Activated CD4-positive, alpha-beta T cell treated with anti-CD3 and anti-CD28 coated beads, Interleukin-10, Interleukin-2, amounts not matched to agents 100 ng/mL and 50 ng/mL, durations not matched to agents 16 hours and 8 hours (primary cell): ENCODE data around the gene TTLL7.
"Not testable (repeated sequence)": the region's sequence is repeated elsewhere in the genome, so short reads cannot be mapped to it uniquely, and the experiment has no call there.

Experiments used
- DNase-seq: peaks from one replicate; pipeline ENCODE4 v3.0.0-alpha.2; 2020

The TTLL7 gene

DNA sequence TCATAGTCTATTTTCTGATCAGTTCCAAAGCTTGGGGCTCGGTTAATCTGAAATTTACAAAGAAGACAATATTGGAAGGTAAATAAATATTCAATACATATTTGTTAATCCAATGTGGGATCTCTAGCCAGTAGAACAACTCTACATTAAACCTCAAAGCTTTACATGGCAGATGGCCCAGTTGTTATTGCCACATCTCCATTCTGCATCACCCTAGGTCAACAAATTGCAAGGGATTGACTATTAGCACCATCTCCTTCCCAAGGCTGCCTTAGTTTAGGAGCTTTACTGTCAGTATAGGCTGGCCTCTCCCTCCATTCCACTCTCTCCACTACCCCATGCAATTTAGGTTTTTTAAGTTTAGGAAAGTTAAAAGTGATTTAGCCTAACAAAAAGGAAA is 69.7 kb downstream of the TTLL7 start:
- DNase-seq, result no peak

DNA sequence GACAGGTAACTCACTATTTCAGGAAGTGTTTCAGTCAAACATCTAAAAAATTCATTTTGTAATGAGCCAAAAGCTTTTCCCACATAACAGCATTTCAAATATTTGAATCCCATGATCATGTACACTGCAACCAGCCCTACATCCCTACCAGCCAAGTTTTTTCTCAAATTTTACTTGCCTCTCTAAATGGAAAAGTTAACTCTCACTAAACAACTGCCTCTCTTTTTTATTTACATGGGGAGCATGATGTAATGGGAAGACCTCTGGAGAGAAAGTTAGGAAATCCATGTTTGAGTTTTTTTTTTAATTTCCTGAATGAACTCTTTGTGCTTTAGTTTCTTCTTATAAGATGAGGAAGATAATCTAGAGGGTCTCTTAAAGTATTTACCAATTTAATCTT is 70.5 kb downstream of the TTLL7 start:
- no peak for DNase-seq

DNA sequence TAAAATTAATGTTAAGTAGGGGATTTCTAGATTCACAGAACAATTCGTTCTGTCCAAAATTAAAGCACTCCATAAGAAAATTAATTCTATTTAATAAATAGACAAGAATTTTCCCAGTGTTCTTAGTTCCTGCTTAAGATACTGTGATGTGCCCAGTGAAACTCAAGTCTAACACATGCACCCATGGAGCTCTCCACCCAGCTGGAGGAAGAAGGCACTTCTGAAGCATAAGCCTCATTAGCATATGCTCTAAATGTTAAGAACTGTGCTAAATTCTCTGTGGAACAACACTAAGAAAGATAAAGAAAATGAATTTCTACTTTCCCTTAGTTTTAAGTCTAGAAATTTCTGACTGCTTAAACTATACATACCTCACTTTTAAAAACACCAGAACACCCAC is 71.2 kb downstream of the TTLL7 start:
- no peak for DNase-seq

DNA sequence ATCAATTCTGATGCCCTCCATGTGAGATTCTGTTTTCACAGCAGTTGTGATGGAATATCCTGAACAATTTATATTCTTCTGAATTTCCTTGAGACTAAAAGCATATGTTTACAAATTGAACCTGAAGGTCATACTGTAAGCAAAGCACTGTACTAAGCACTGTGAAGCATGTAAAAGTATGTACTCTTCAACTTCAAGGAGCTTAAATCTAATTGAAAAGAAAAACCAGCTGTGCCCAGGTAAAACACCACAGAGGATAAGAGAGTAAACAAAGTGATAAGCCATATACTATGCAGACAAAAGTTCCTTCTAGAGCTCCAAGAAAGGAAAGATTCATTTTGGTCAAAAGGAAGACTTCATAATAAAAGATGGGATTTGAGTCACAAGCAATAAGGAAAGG is 71.9 kb downstream of the TTLL7 start:
- no peak for DNase-seq

DNA sequence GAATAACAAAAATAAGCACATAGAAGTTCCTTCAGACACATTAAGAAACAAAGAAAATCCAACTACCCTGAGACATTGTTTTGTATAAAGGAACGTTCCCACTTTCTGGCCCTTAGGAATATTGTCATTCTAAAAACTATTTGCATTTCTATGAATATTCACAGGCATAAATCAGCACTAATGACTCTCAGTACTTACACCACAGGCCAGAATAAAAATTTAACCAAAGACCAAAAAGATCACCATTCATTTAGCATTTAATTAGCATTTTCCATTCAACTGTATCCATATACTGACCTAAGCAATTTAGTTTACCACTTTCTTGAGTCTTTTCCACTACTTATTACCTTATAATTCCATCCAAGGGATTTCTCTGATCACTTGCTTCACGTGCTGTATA is 75.4 kb downstream of the TTLL7 start:
- DNase-seq, result no peak

DNA sequence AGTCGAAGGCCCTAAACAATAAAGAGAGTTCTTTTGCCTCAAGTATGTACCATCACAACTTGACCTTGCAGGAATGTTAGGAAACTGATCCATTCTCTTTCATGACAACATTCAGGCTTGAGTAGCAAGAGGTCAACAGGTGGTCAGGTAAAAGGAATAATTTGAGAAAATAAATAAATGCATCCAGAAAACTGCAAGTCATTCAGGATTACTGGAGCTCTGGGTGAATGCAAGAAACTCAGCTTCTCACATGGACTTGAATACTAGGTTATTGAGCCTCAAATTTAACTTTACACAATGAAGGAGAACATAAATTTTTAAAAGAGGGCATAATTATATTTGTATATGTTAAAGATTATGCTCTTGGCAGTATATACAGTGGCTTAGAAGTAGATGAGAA is 76.5 kb downstream of the TTLL7 start:
- DNase-seq, result no peak

DNA sequence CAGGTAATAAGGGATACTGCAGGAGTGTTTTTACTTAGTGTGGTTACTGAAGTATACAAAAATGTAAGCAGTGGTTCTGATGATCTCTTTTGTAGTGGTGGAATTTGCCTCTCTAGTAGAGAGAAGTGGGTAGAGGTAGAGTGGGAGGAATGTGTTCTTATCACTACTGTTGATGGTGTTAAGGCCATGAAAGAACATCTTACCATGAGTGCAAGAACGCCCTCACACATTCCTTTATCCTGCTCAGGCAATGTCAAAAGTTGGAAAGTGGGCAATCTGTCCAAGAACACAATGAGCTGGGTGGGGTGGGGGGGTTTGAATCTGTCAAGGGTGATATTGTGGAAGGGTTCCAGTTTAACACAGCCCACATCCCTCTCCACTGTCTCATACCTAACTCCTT is 78.6 kb downstream of the TTLL7 start:
- no peak for DNase-seq

DNA sequence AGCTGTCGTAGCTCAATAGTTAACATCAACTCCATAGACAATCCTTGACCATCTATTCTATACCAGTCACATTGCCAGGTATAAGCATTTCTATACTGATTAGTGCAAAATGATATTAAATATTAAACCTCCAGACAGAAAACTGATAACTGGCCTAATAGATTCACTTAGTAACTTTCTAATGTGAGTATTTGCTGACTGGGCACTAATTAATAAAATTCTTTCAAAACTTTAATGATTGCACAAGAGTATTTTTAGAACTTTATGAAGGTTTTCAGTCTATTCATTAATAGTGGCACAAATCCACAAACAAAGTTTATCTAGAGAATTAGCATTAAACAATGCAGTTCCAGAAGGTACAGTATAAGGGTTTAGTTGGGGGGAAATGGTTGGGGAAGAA is 79.1 kb downstream of the TTLL7 start:
- no peak for DNase-seq

DNA sequence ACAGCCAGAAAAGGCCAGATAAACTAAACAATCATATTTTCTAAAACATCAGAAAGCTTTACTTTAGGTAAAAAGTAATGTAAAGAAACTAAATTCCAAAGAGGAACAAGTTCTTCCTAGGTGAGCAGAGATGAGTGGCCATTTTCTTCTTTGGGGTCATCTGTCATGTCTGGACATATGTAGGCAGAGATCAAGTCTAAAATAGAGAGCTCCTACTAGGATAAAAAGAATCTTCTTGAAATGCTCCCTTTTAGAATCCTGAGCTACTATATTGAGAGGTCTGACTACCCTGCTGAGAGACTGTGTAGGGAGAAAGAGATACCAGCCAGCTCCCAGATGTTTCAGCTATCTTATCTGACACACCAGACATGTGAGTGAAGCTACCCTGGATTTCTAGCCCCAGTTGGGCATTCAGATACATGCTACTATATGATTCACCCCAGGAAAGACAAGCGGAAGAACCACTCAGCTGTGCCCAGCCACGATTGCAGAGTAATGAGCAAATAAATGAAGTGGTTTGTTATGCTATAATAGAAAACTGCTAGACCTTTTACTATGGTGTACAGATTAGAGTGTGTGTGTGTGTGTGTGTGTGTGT is 80.1 kb downstream of the TTLL7 start:
- DNase-seq, result no peak

DNA sequence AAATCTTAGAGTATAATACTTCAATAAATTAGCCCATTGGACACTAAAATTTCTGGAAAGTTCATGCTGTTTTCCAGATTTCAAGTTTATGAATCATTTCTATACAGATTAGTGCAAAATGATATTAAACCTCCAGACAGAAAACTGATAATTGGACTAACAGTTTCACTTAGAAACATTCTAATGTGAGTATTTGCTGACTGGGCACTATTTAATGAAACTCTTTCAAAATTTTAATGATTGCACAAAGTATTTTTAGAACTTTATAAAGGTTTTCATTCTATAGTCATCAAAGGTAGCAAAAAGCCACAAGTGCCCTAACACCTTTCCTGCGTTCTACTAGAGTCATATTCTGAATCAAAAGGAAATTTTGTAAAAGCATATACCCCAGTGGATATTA is 81.0 kb downstream of the TTLL7 start:
- DNase-seq, result no peak

DNA sequence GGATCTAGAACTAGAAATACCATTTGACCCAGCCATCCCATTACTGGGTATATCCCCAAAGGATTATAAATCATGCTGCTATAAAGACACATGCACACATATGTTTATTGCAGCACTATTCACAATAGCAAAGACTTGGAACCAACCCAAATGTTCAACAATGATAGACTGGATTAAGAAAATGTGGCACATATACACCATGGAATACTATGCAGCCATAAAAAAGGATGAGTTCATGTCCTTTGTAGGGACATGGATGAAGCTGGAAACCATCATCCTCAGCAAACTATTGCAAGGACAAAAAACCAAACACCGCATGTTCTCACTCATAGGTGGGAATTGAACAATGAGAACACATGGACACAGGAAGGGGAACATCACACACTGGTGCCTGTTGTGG is 82.8 kb downstream of the TTLL7 start:
- DNase-seq, result not testable (repeated sequence)

DNA sequence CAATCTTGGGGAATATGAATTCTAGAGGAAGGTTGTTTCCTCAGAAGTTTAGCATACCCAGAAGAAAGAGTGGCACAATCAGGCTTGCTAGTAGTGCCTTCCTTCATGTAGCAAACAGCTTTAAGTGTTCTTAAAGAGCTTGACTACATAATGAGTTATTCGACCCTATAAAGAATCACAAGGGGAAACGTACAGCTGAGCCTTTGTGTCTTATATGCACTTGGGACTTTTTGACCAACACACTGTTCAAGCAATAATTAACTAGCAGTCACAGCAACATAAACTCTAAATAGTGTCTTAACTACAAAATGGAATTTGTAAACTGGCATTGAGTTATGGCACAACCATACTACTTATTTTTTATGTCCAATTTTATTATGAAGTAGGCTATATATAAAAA is 86.1 kb downstream of the TTLL7 start:
- DNase-seq, result no peak

DNA sequence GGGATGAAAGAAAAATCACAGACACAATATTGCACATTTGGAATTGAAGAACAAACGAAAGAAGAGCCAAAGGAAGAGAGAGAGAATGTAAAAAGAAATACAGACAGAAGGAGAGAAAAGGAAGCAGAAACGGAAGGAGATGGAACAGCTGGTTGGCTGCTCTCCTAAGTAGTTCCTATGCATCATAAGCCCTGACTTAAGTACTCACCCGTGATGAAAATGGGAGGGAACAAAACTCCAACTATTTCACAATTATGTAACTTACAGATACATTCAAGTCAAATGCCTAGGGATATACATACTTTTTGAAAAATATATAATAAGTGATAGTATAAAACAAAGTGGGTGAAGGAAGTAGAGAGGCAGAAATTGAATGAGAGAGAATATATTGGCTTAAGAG is 88.5 kb downstream of the TTLL7 start:
- no peak for DNase-seq

DNA sequence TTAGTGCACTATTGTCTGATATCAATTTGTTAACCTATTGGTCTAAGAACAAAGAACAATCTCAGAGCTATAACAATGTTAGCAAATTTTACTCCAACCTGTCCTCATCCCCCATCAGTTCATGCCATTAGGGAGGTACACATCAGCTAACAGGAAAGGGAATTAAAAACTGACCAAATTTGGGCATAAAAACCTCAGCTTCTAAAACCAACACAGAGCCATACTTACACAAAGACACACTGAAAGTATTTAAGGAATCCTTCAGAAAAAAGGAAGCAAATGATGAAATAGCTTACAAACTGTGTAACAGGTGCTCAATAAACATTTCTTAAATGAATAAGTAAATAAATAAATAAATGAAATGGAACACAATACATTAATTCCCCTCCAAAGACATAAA is 89.2 kb downstream of the TTLL7 start:
- no peak for DNase-seq

DNA sequence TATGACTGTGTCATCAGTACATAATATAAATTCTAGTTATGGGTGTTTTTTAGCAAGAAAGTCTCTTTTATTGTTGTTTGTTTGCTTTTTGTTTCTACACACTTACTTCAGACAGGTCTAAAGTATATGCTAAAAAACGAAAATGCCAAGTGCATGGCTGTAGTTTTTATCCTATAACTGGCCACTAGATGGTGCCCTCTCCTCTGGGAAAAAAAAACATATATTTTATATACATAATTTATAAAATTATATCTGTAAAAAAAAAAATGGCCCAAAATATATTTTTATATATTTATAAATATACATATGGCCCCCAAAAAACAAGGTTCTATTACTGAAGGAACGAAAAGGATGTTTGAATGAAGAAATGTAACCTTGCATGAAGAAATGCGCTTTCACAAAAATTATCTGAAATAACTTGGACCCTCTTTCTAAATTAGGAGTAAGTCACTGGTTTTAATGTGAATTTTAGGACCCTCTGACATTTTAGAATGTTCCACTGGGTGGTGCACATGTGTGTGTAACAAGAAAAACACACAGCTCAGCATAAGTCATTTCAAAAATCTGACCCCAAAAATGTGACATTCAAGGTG is 93.5 kb downstream of the TTLL7 start:
- peak; percentile 22 for DNase-seq

DNA sequence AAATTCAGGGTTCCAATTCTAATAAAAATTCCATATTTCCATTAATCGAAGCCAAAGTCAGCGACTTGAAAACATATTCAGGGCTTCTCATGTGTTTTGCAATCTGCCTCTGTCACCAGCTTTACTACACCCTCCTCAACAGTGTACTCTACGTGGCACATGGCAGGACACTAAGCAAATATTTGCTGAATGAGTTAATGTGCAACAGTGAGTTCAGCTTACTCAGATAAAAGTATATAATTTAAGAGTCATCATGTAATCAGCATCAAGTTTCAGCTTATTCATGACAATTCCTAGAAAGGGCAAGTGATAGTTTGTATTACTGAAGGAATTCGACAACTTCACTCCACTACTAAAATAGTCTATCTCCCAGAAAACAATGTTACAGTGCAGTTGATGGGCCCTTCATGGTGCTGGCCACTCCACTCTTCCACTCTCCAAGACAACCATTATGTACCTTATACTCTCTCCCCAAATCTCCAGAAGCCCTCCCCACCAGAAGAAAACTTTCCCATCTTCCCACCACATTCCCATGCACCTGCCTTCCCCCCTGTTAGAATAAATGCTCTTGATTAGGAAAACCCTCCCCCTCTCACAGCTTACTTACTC is 97.3 kb downstream of the TTLL7 start:
- no peak for DNase-seq

DNA sequence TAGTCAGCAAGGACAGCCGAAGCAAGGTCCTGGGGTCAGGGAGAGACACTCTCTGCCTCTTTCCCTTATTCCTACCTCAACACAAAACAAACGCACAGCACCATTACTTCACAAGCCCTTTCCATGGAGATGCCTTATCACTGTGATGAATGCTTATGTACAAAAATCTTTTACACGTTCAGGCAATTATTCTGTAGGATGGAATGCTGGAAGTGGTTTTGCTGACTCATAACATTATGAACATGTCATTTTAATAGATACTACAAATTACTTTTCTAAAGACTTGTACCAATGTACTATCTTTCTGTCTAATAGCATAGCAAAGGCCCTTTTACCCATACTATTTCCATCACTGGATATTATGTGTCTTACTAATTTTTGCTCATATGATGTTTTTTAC is 98.4 kb downstream of the TTLL7 start:
- DNase-seq, result no peak

DNA sequence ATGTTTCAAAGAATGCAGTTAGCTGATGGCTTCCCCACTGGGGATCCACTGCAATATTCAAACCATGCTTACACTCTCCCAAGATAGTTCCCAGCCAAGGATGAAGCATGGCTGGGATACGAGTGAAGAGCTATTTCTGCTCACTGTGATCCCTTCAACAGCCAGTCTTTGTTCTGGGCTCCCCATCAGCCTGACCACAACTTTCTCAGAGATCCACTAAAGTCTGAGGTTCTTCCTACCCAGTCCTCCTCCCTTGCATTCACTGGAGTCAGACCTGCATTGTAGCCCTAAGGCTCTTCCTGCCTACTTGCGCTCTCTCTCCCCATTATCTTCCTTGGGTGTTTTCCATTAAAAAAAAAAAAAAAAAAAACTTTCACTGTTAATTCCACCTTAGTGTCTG is 101.4 kb downstream of the TTLL7 start:
- no peak for DNase-seq

DNA sequence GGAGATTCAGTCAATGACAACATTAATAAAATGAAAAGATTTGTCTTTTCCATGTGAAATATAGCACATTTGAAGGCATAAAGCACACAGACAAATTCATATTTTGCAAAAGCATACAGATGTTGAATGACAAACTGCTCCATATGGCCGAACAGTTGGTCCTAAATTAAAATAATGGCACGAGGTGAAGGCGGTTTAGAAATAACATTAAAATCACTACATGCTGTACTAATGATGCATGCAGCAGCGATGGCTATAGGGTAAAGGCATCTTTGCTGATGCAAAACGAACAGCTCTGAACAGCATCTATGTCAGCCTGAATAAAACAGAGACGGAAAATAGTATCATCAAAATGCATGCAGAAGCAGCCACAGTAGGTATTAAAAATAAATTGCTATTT is 102.6 kb downstream of the TTLL7 start:
- DNase-seq, result no peak

DNA sequence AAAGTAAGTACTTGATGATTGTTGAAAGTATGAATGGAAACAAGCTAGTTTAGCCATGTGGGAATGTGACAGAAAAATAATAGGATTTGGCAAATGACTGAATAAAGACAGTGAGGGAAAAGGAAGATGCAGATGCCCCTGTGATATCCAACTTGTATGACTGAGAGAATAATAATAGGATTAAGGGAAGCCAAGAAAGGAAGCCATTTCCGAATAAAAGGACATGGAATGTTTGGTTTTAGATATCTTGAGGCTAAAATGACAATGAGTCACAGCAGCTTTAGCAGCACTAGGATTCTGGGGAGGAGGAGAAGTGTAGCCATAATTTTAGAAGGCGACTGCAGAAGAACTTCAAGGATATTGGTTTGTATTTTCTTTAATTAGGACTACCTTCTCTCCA is 109.2 kb downstream of the TTLL7 start:
- DNase-seq, result no peak

DNA sequence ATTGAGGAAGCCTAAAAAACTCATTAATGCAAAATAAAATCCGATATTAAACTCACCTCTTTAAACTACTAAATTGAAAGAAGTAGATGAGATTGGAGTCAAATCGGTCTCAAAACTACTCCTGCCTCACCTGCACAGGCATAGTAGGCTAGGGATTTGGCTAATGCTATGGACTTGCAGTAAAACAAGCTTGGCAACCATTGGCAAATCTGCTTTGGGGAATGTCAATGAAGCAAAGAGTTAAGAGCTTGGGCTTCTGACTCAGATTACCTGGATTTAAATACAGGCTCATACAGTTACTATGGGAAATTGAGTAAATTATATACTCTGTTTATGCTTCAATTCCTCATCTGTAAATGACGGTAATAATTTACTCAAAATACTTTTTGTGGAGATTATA is 111.4 kb downstream of the TTLL7 start:
- no peak for DNase-seq

DNA sequence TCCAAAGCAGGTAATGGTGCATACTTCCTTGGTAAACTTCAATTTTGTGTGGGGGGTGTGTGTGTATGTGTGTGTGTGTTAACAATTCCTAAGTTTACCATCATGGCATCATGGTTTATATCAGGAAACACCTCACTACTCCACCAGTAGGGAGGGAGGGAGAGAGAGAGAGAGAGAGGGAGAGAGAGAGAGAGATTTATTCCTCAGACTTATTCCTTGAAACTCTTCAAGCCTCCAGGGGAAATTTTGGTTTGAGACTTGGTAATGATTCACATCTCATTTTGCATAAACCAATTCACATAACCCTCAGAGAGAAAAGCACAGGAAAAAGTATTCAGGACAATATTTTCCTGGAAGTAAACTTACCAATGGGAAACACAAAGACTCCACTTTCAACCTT is 115.0 kb downstream of the TTLL7 start:
- DNase-seq, result no peak

DNA sequence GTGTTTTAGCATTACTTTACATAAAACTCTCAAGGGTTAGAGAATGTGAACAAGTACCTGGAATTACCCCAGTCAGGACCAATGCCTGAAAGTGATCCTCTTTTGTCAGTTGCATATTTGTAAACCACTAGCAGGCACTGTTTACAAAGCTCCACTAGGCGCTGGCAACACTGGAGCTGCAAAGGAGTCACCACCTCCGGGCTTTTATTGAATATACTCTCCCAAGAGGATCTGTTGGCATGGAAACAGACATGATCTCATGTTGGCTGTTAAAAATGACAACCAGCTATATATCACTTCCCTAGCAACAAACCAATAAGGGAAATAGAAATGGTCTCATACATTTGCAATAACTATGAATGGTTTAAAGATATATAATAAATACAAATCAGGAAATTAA is 116.0 kb downstream of the TTLL7 start:
- DNase-seq, result no peak

DNA sequence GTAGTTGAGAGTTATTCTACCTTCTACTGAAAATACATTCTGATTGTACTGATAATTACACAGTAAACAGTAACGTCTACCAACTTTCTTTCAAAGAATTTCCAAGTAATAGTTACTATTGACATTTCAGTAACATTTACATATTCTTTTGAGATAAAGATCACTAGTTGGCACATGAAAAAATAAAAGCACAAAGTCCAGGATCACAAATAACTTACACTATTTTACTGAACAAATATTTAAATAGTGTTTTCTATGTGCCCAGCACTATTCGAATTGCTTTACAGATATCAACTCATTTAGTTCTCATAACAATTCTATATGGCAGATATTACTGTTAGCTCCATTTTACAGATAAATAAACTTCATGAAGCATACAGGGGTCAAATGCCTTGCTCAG is 126.4 kb downstream of the TTLL7 start:
- DNase-seq, result no peak

DNA sequence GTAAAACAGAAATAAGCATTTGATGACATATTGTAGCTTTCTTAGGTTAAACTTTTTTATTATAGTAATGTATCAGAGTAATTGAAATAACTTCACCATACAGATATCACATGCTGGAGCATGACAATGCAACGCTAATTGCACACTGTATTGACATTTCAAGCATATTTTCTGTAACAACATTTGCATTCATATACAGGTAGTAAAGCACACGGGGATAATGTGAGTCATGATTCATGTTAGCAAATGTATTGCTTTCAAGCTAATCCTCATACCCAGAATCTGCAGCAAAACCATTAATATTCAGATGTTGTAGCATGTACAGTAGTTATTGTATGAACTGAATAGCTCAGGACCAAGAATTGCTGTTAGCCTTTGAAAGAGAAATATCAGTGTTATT is 133.9 kb downstream of the TTLL7 start:
- no peak for DNase-seq
